Hepatocyte (in vitro differentiated cells): ENCODE results near the gene CHSY1.

ENCODE experiments used
- CTCF ChIP-seq: fragments of 200-600 bp; sonication (generic); IDR thresholded peaks from 2 replicates; pipeline ENCODE4 v1.5.1; 2016; ENCODE audit warnings: antibody characterized with exemption, mild to moderate bottlenecking; ENCODE audit not compliant: poor library complexity
- EZH2phosphoT487 ChIP-seq: fragments of 200-600 bp; sonication (generic); IDR thresholded peaks from one replicate; pipeline ENCODE4 v1.6.1; 2018; ENCODE audit warnings: antibody characterized with exemption, mild to moderate bottlenecking, low read depth, moderate library complexity; ENCODE audit not compliant: unreplicated experiment, severe bottlenecking

GRCh38 chr15:101277943-101278564 is 26.2 kb upstream of the CHSY1 start:
- no peak for TF ChIP-seq CTCF
- TF ChIP-seq EZH2phosphoT487, result no peak
